A549 (cell line): Measurements from ENCODE around the gene FGD4.

Source experiments
- CTCF ChIP-seq: fragments of >200 bp; sonication (Bioruptor Twin); formaldehyde crosslinking; IDR thresholded peaks from 3 replicates; pipeline ENCODE4 v1.5.1; 2016
- E2F6 ChIP-seq: IDR thresholded peaks from 2 replicates; pipeline ENCODE4 v1.6.1; 2012; ENCODE audit warnings: low read depth, borderline replicate concordance
- EHMT2 ChIP-seq: fragments of 200-600 bp; sonication (generic); IDR thresholded peaks from 2 replicates; pipeline ENCODE4 v1.6.1; 2016; ENCODE audit warnings: antibody characterized with exemption, low read depth, mild to moderate bottlenecking, moderate library complexity
- RNF2 ChIP-seq: fragments of 200-600 bp; sonication (generic); IDR thresholded peaks from 2 replicates; pipeline ENCODE4 v1.6.1; 2016; ENCODE audit warnings: low read depth, mild to moderate bottlenecking, antibody characterized with exemption, moderate library complexity, borderline replicate concordance

- no peak for TF ChIP-seq CTCF
- TF ChIP-seq RNF2: no peak
- no peak for TF ChIP-seq E2F6
- TF ChIP-seq EHMT2: no peak
Observed at GRCh38 chr12:32585680-32586079, 186.3 kb downstream of the FGD4 start.
